DOHH2 (cell line): ENCODE measurements around the gene INSC.

ENCODE experiments used
- CTCF ChIP-seq: fragments of 200-600 bp; sonication (generic); IDR thresholded peaks from one replicate; pipeline ENCODE4 v1.5.1; 2014; ENCODE audit warnings: antibody characterized with exemption, mild to moderate bottlenecking, low read depth, low read length; ENCODE audit not compliant: poor library complexity, severe bottlenecking
- EZH2phosphoT487 ChIP-seq: fragments of 200-600 bp; sonication (generic); IDR thresholded peaks from 2 replicates; pipeline ENCODE4 v1.6.1; 2017; ENCODE audit warnings: borderline replicate concordance, mild to moderate bottlenecking, antibody characterized with exemption, low read length, moderate library complexity, mixed read lengths

GRCh38 chr11:15106201-15106965, 8.3 kb upstream of the INSC start:
- no peak for TF ChIP-seq CTCF
- no peak for TF ChIP-seq EZH2phosphoT487
